OCI-LY1 (cell line): ENCODE measurements around the gene YIF1B.

ENCODE experiments used
- EZH2 ChIP-seq: fragments of 200-600 bp; sonication (generic), shearing (Covaris generic); IDR thresholded peaks from 2 replicates; pipeline ENCODE4 v1.8.0; 2017; ENCODE audit warnings: borderline replicate concordance, mixed run types, mild to moderate bottlenecking, antibody characterized with exemption, low read length, moderate library complexity, mixed read lengths
- TF ChIP-seq, protein P1 (sequence below): fragments of 200-600 bp; sonication (generic), shearing (Covaris generic); IDR thresholded peaks from 2 replicates; pipeline ENCODE4 v1.5.1; 2017; ENCODE audit warnings: mild to moderate bottlenecking, antibody characterized with exemption, low read length, moderate library complexity, mixed read lengths

GRCh38 chr19:38263689-38264485, 51.9 kb downstream of the YIF1B start:
- TF ChIP-seq, protein P1, sequence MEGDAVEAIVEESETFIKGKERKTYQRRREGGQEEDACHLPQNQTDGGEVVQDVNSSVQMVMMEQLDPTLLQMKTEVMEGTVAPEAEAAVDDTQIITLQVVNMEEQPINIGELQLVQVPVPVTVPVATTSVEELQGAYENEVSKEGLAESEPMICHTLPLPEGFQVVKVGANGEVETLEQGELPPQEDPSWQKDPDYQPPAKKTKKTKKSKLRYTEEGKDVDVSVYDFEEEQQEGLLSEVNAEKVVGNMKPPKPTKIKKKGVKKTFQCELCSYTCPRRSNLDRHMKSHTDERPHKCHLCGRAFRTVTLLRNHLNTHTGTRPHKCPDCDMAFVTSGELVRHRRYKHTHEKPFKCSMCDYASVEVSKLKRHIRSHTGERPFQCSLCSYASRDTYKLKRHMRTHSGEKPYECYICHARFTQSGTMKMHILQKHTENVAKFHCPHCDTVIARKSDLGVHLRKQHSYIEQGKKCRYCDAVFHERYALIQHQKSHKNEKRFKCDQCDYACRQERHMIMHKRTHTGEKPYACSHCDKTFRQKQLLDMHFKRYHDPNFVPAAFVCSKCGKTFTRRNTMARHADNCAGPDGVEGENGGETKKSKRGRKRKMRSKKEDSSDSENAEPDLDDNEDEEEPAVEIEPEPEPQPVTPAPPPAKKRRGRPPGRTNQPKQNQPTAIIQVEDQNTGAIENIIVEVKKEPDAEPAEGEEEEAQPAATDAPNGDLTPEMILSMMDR, result no peak
- TF ChIP-seq EZH2, result no peak
